ENCODE measurements around the gene MB21D2.

The MB21D2 gene

GRCh38 chr3:192869131-192870031 lies 48.3 kb downstream of the MB21D2 start:
- H3K27ac ChIP-seq: no peak overlapping the region
- TF ChIP-seq CTCF (conservative IDR thresholded peaks at IDR 0.05) (no peak), ZFX (IDR thresholded peaks at IDR 0.05) (no peak)

GRCh38 chr3:192867645-192868044 lies 50.0 kb downstream of the MB21D2 start:
- H3K27ac ChIP-seq: no peak overlapping the region
- TF ChIP-seq CTCF (conservative IDR thresholded peaks at IDR 0.05): no peak
- no peak for TF ChIP-seq ZFX (IDR thresholded peaks at IDR 0.05)

GRCh38 chr3:192866804-192867203 lies 50.9 kb downstream of the MB21D2 start:
- no peak overlapping the region for H3K27ac ChIP-seq
- TF ChIP-seq CTCF (conservative IDR thresholded peaks at IDR 0.05): no peak
- no peak for TF ChIP-seq ZFX (IDR thresholded peaks at IDR 0.05)

GRCh38 chr3:192864941-192865340 lies 52.7 kb downstream of the MB21D2 start:
- TF ChIP-seq CTCF (conservative IDR thresholded peaks at IDR 0.05) (no peak), ZFX (IDR thresholded peaks at IDR 0.05) (no peak)
- H3K27ac ChIP-seq: no peak overlapping the region

- H3K27ac ChIP-seq: no peak overlapping the region
- TF ChIP-seq ZFX (IDR thresholded peaks at IDR 0.05): no peak
- no peak for TF ChIP-seq CTCF (conservative IDR thresholded peaks at IDR 0.05)
Measured at GRCh38 chr3:192863091-192863420, 54.6 kb downstream of the MB21D2 start.

GRCh38 chr3:192862408-192863090 lies 55.1 kb downstream of the MB21D2 start:
- no peak overlapping the region for H3K27ac ChIP-seq
- TF ChIP-seq ZFX (IDR thresholded peaks at IDR 0.05) (no peak), CTCF (conservative IDR thresholded peaks at IDR 0.05) (no peak)

- H3K27ac ChIP-seq: no peak overlapping the region
Measured at GRCh38 chr3:192861972-192862371, 55.7 kb downstream of the MB21D2 start.

More at GRCh38 chr3:192861972-192862371, 55.7 kb downstream of the MB21D2 start:
- TF ChIP-seq CTCF (conservative IDR thresholded peaks at IDR 0.05) (no peak), ZFX (IDR thresholded peaks at IDR 0.05) (no peak)

Data from C4-2B (cell line).